ENCODE data around the gene ETV6.

ETV6 gene

GRCh38 chr12:11870041-11870451, 220.6 kb downstream of the ETV6 start:
- no peak for DNase-seq

GRCh38 chr12:11872055-11872454, 222.6 kb downstream of the ETV6 start:
- DNase-seq, result no peak

GRCh38 chr12:11875414-11875935, 226.0 kb downstream of the ETV6 start:
- DNase-seq, result no peak

- no peak for DNase-seq
These were observed 226.8 kb downstream of the ETV6 start for GRCh38 chr12:11876307-11876706.

- no peak for DNase-seq
These were observed 227.8 kb downstream of the ETV6 start for GRCh38 chr12:11877102-11877826.

- DNase-seq, result no peak
These were observed 228.7 kb downstream of the ETV6 start for GRCh38 chr12:11877869-11878780.

- DNase-seq, result no peak
These were observed 229.8 kb downstream of the ETV6 start for GRCh38 chr12:11879306-11879705.

GRCh38 chr12:11880381-11880780, 230.9 kb downstream of the ETV6 start:
- no peak for DNase-seq

- no peak for DNase-seq
These were observed 232.4 kb downstream of the ETV6 start for GRCh38 chr12:11881835-11882234.

- no peak for DNase-seq
These were observed 233.0 kb downstream of the ETV6 start for GRCh38 chr12:11882301-11883019.

- no peak for DNase-seq
These were observed 234.6 kb downstream of the ETV6 start for GRCh38 chr12:11884116-11884515.

- DNase-seq, result no peak
These were observed 235.2 kb downstream of the ETV6 start for GRCh38 chr12:11884706-11885105.

- DNase-seq, result no peak
These were observed 236.0 kb downstream of the ETV6 start for GRCh38 chr12:11885261-11886038.

GRCh38 chr12:11886339-11886738, 236.9 kb downstream of the ETV6 start:
- no peak for DNase-seq

GRCh38 chr12:11888029-11888428, 238.6 kb downstream of the ETV6 start:
- no peak for DNase-seq

- DNase-seq, result no peak
These were observed 241.9 kb downstream of the ETV6 start for GRCh38 chr12:11891346-11891745.

- DNase-seq, result no peak
These were observed 242.4 kb downstream of the ETV6 start for GRCh38 chr12:11891754-11892386.

- DNase-seq, result no peak
These were observed 244.5 kb downstream of the ETV6 start for GRCh38 chr12:11893998-11894397.

GRCh38 chr12:11894890-11895289, 245.4 kb downstream of the ETV6 start:
- no peak for DNase-seq

GRCh38 chr12:11895421-11896078, 246.1 kb downstream of the ETV6 start:
- no peak for DNase-seq

GRCh38 chr12:11896417-11896929, 247.0 kb downstream of the ETV6 start:
- no peak for DNase-seq

All from COR-L47 (cell line).